Trophoblast cell (in vitro differentiated cells and primary cell): Measurements from ENCODE around the gene PPIF.

Experiments
- DNase-seq, 2 donors: peaks; one replicate each; pipeline ENCODE4 v3.0.0-alpha.2; 2016
- H2AFZ ChIP-seq: 2 replicates; pipeline ENCODE4 v1.6.1; 2013; ENCODE audit warnings: low read length, moderate library complexity, mild to moderate bottlenecking; ENCODE audit not compliant: insufficient read depth, poor library complexity
- H2AK5ac ChIP-seq: 2 replicates; pipeline ENCODE4 v1.6.1; 2013; ENCODE audit warnings: mild to moderate bottlenecking, low read length
- H2BK120ac ChIP-seq: 2 replicates; pipeline ENCODE4 v1.6.1; 2013; ENCODE audit warnings: low read length, mild to moderate bottlenecking, moderate library complexity; ENCODE audit not compliant: insufficient read depth, poor library complexity
- H2BK12ac ChIP-seq: 2 replicates; pipeline ENCODE4 v1.6.1; 2013; ENCODE audit warnings: mild to moderate bottlenecking, low read length, moderate library complexity
- H2BK5ac ChIP-seq: 2 replicates; pipeline ENCODE4 v1.6.1; 2013; ENCODE audit warnings: low read length, low read depth, moderate library complexity, mild to moderate bottlenecking; ENCODE audit not compliant: poor library complexity
- H3K14ac ChIP-seq: 2 replicates; pipeline ENCODE4 v1.6.1; 2013; ENCODE audit warnings: mild to moderate bottlenecking, low read length
- H3K18ac ChIP-seq: 2 replicates; pipeline ENCODE4 v1.6.1; 2013; ENCODE audit warnings: mild to moderate bottlenecking, low read length
- H3K23ac ChIP-seq: 2 replicates; pipeline ENCODE4 v1.6.1; 2013; ENCODE audit warnings: low read length
- H3K27ac ChIP-seq: 2 replicates; pipeline ENCODE4 v1.5.1; 2013; ENCODE audit warnings: low read depth, mild to moderate bottlenecking, inconsistent platforms, low read length, moderate library complexity
- H3K27me3 ChIP-seq: 2 replicates; pipeline ENCODE4 v1.6.1; 2013; ENCODE audit warnings: inconsistent platforms, mild to moderate bottlenecking, low read length, moderate library complexity; ENCODE audit not compliant: insufficient read depth
- H3K36me3 ChIP-seq, 2 experiments: 1 replicate in 1 of 2; 2 replicates in 1 of 2; pipeline ENCODE4 v1.6.1; 2013; ENCODE audit warnings: low read length in 2 of 2, mild to moderate bottlenecking in 2 of 2, moderate library complexity in 1 of 2; ENCODE audit not compliant: insufficient read depth in 2 of 2, control insufficient read depth in 1 of 2
- H3K4ac ChIP-seq: 2 replicates; pipeline ENCODE4 v1.6.1; 2013; ENCODE audit warnings: low read depth, mild to moderate bottlenecking, low read length, moderate library complexity
- H3K4me1 ChIP-seq, 2 experiments: 1 replicate in 1 of 2; 2 replicates in 1 of 2; pipeline ENCODE4 v1.6.1; 2013; ENCODE audit warnings: low read length in 2 of 2, mild to moderate bottlenecking in 2 of 2, moderate library complexity in 1 of 2; ENCODE audit not compliant: insufficient read depth in 2 of 2, control insufficient read depth in 1 of 2
- H3K4me2 ChIP-seq: 2 replicates; pipeline ENCODE4 v1.6.1; 2013; ENCODE audit warnings: inconsistent platforms, mild to moderate bottlenecking, low read length, moderate library complexity
- H3K4me3 ChIP-seq: 2 replicates; pipeline ENCODE4 v1.5.1; 2013; ENCODE audit warnings: mild to moderate bottlenecking, low read depth, low read length, inconsistent platforms
- H3K79me1 ChIP-seq: one replicate; pipeline ENCODE4 v1.6.1; 2013; ENCODE audit warnings: low read length
- H3K79me2 ChIP-seq: 2 replicates; pipeline ENCODE4 v1.6.1; 2013; ENCODE audit warnings: low read length, mild to moderate bottlenecking; ENCODE audit not compliant: control insufficient read depth, insufficient read depth, poor library complexity
- H3K9ac ChIP-seq: 2 replicates; pipeline ENCODE4 v1.6.1; 2013; ENCODE audit warnings: mild to moderate bottlenecking, low read length
- H3K9me3 ChIP-seq: 2 replicates; pipeline ENCODE4 v1.6.1; 2013; ENCODE audit warnings: low read depth, mild to moderate bottlenecking, control low read depth, inconsistent platforms, low read length; ENCODE audit not compliant: insufficient read depth
- H4K12ac ChIP-seq: 2 replicates; pipeline ENCODE4 v1.6.1; 2013; ENCODE audit warnings: low read depth, mild to moderate bottlenecking, low read length, moderate library complexity
- H4K8ac ChIP-seq: 2 replicates; pipeline ENCODE4 v1.6.1; 2013; ENCODE audit warnings: low read depth, mild to moderate bottlenecking, low read length, moderate library complexity
- H4K91ac ChIP-seq: one replicate; pipeline ENCODE4 v1.6.1; 2013; ENCODE audit warnings: low read depth, mild to moderate bottlenecking, low read length, moderate library complexity
- WGBS: extraction: QIAGEN DNeasy Blood & Tissue Kit; methylation state at CpG from one replicate; pipeline ENCODE4 v1.1.7; 2013; ENCODE audit warnings: missing lambda C conversion rate; ENCODE audit not compliant: insufficient read length, insufficient coverage; ENCODE audit errors: extremely low coverage; 5-methylcytosine and 5-hydroxymethylcytosine counted together

The PPIF gene

GRCh38 chr10:79335094-79335469 lies 12.2 kb upstream of the PPIF start:
- Histone ChIP-seq H4K12ac (no peak overlapping the region), H4K91ac (no peak overlapping the region), H3K18ac (no peak overlapping the region), H3K79me1 (no peaks in the 10 kb centered on the region), H3K4me2 (no peak overlapping the region), H2BK12ac (no peak overlapping the region), H3K27me3 (no peaks in the 10 kb centered on the region), H3K36me3 (no peaks in the 10 kb centered on the region), H2BK120ac (no peak overlapping the region), H4K8ac (no peak overlapping the region), H3K4me1 (peaks cover 1 to 3% of the 10 kb centered on the region in 2 experiments), H2AFZ (no peak overlapping the region), H3K23ac (no peak overlapping the region), H3K79me2 (no peaks in the 10 kb centered on the region), H3K9ac (no peak overlapping the region), H3K14ac (no peak overlapping the region), H2AK5ac (no peak overlapping the region), H2BK5ac (no peak overlapping the region), H3K4me3 (no peak overlapping the region), H3K9me3 (peaks cover 5% of the 10 kb centered on the region), H3K4ac (no peak overlapping the region), H3K27ac (no peak overlapping the region)
- no peak for DNase-seq
- no CpG with 5 or more reads among the region's 2 CpGs for WGBS

- Histone ChIP-seq H3K4me1 (peaks cover 1 to 3% of the 10 kb centered on the region in 2 experiments), H4K91ac (no peak overlapping the region), H3K9ac (no peak overlapping the region), H2BK120ac (no peak overlapping the region), H3K36me3 (no peaks in the 10 kb centered on the region), H3K18ac (no peak overlapping the region), H3K79me2 (no peaks in the 10 kb centered on the region), H4K8ac (no peak overlapping the region), H3K4ac (no peak overlapping the region), H4K12ac (no peak overlapping the region), H2AFZ (no peak overlapping the region), H3K27ac (no peak overlapping the region), H2BK5ac (no peak overlapping the region), H3K9me3 (peaks cover 5% of the 10 kb centered on the region), H3K79me1 (no peaks in the 10 kb centered on the region), H3K27me3 (no peaks in the 10 kb centered on the region), H3K4me2 (no peak overlapping the region), H2BK12ac (no peak overlapping the region), H3K23ac (no peak overlapping the region), H3K14ac (no peak overlapping the region), H2AK5ac (no peak overlapping the region), H3K4me3 (no peak overlapping the region)
- no peak for DNase-seq
- whole genome bisulfite sequencing: no CpG with 5 or more reads among the region's 13 CpGs
Observed at GRCh38 chr10:79335470-79336235, 11.6 kb upstream of the PPIF start.

- Histone ChIP-seq H3K9me3 (peaks cover 1% of the 10 kb centered on the region), H3K27ac (no peak overlapping the region), H3K79me1 (no peaks in the 10 kb centered on the region), H3K4me3 (no peak overlapping the region), H3K4me2 (no peak overlapping the region), H3K14ac (no peak overlapping the region), H3K23ac (no peak overlapping the region), H2AK5ac (no peak overlapping the region), H3K18ac (no peak overlapping the region), H3K36me3 (no peaks in the 10 kb centered on the region), H3K4ac (no peak overlapping the region), H3K9ac (no peak overlapping the region), H2BK120ac (no peak overlapping the region), H4K12ac (no peak overlapping the region), H4K91ac (no peak overlapping the region), H3K4me1 (peaks cover 1 to 3% of the 10 kb centered on the region in 2 experiments), H2BK12ac (no peak overlapping the region), H3K27me3 (no peaks in the 10 kb centered on the region), H2AFZ (no peak overlapping the region), H2BK5ac (no peak overlapping the region), H3K79me2 (no peaks in the 10 kb centered on the region), H4K8ac (no peak overlapping the region)
- no peak for DNase-seq
- no CpG with 5 or more reads among the region's 3 CpGs for WGBS
Observed at GRCh38 chr10:79336276-79336675, 11.0 kb upstream of the PPIF start.

GRCh38 chr10:79336739-79337138 lies 10.5 kb upstream of the PPIF start:
- H3K27ac ChIP-seq: no peak overlapping the region
- H3K4me2 ChIP-seq: no peak overlapping the region
- no peak overlapping the region for H3K18ac ChIP-seq
- H3K79me2 ChIP-seq: no peaks in the 10 kb centered on the region
- WGBS: no CpG with 5 or more reads among the region's 7 CpGs
- H2BK120ac ChIP-seq: no peak overlapping the region
- H4K91ac ChIP-seq: no peak overlapping the region
- no peak overlapping the region for H3K14ac ChIP-seq
- no peaks in the 10 kb centered on the region for H3K27me3 ChIP-seq
- no peak overlapping the region for H2BK12ac ChIP-seq
- no peak overlapping the region for H3K23ac ChIP-seq
- no peaks in the 10 kb centered on the region for H3K9me3 ChIP-seq
- no peak overlapping the region for H4K8ac ChIP-seq
- peaks cover 1 to 3% of the 10 kb centered on the region in 2 experiments for H3K4me1 ChIP-seq
- no peak overlapping the region for H3K9ac ChIP-seq
- no peak overlapping the region for H3K4ac ChIP-seq
- no peak overlapping the region for H2AK5ac ChIP-seq
- no peak overlapping the region for H3K4me3 ChIP-seq
- no peaks in the 10 kb centered on the region for H3K36me3 ChIP-seq
- no peak overlapping the region for H4K12ac ChIP-seq
- no peak overlapping the region for H2BK5ac ChIP-seq
- no peak for DNase-seq
- H3K79me1 ChIP-seq: no peaks in the 10 kb centered on the region
- no peak overlapping the region for H2AFZ ChIP-seq
